Liver (tissue), 9 donors: Measurements from ENCODE around the gene PPM1J. TPM values are rescaled to one million over a fixed set of nuclear protein-coding genes. Genes with fewer than 3 reads are reported as not detected.

ENCODE experiments used
- DNase-seq: peaks from one replicate; pipeline ENCODE4 v3.0.0-alpha.2; 2017; ENCODE audit warnings: low spot score
- H3K27ac ChIP-seq, 2 donors: one replicate each; pipeline ENCODE4 v1.7.0; 2013; ENCODE audit warnings: inconsistent platforms in 2 of 2, low read length in 2 of 2, control low read depth in 1 of 2, low read depth in 1 of 2, mild to moderate bottlenecking in 1 of 2
- H3K27me3 ChIP-seq, 4 donors: one replicate each; pipeline versions ENCODE4 v1.6.1 to v1.7.0; 2013; ENCODE audit warnings: low read length in 3 of 4, inconsistent platforms in 1 of 4, mild to moderate bottlenecking in 1 of 4, moderate library complexity in 1 of 4; ENCODE audit not compliant: control insufficient read depth in 4 of 4, insufficient read depth in 4 of 4
- H3K36me3 ChIP-seq, 4 donors: one replicate each; pipeline versions ENCODE4 v1.6.1 to v1.7.0; 2013; ENCODE audit warnings: low read length in 3 of 4, mild to moderate bottlenecking in 3 of 4, low read depth in 1 of 4, moderate library complexity in 1 of 4; ENCODE audit not compliant: control insufficient read depth in 4 of 4, insufficient read depth in 3 of 4
- H3K4me1 ChIP-seq, 4 donors: one replicate each; pipeline versions ENCODE4 v1.6.1 to v1.7.0; 2013; ENCODE audit warnings: low read length in 3 of 4, mild to moderate bottlenecking in 3 of 4, moderate library complexity in 1 of 4; ENCODE audit not compliant: control insufficient read depth in 4 of 4, insufficient read depth in 4 of 4
- H3K4me3 ChIP-seq, 3 donors: one replicate each; pipeline versions ENCODE4 v1.6.1 to v1.7.0; 2013; ENCODE audit warnings: low read length in 3 of 3, control low read depth in 1 of 3, low read depth in 1 of 3, mild to moderate bottlenecking in 1 of 3
- H3K9ac ChIP-seq, 2 donors: one replicate each; pipeline ENCODE4 v1.7.0; 2013; ENCODE audit warnings: low read length in 2 of 2, mild to moderate bottlenecking in 2 of 2, moderate library complexity in 2 of 2, control low read depth in 1 of 2, low read depth in 1 of 2
- H3K9me3 ChIP-seq, 4 donors: one replicate each; pipeline versions ENCODE4 v1.6.1 to v1.7.0; 2013; ENCODE audit warnings: low read length in 3 of 4; ENCODE audit not compliant: control insufficient read depth in 4 of 4
- EGR1 ChIP-seq, 2 donors: IDR thresholded peaks; 2 replicates each; pipeline ENCODE4 v1.6.1; 2016 to 2018; ENCODE audit warnings: antibody characterized with exemption in 2 of 2, low read depth in 2 of 2
- FOXA1 ChIP-seq: IDR thresholded peaks from 2 replicates; pipeline ENCODE4 v1.6.1; 2016; ENCODE audit warnings: antibody characterized with exemption
- FOXA2 ChIP-seq: IDR thresholded peaks from 2 replicates; pipeline ENCODE4 v1.6.1; 2016; ENCODE audit warnings: antibody characterized with exemption
- GABPA ChIP-seq, 2 donors: IDR thresholded peaks in 1 of 2; conservative IDR thresholded peaks in 1 of 2; 2 replicates each; pipeline ENCODE4 v1.6.1; 2016; ENCODE audit warnings: antibody characterized with exemption in 2 of 2, mild to moderate bottlenecking in 1 of 2, moderate library complexity in 1 of 2
- HNF4A ChIP-seq, 2 donors: conservative IDR thresholded peaks; 2 replicates each; pipeline ENCODE4 v1.6.1; 2016; ENCODE audit warnings: antibody characterized with exemption in 2 of 2, mild to moderate bottlenecking in 2 of 2
- HNF4G ChIP-seq: IDR thresholded peaks from 2 replicates; pipeline ENCODE4 v1.6.1; 2016; ENCODE audit warnings: antibody characterized with exemption
- NR2F2 ChIP-seq: IDR thresholded peaks from 2 replicates; pipeline ENCODE4 v1.6.1; 2016; ENCODE audit warnings: antibody characterized with exemption
- RAD21 ChIP-seq, 2 donors: IDR thresholded peaks; 2 replicates each; pipeline ENCODE4 v1.6.1; 2016; ENCODE audit warnings: antibody characterized with exemption in 2 of 2, mild to moderate bottlenecking in 2 of 2
- RXRA ChIP-seq, 2 donors: IDR thresholded peaks; 2 replicates each; pipeline ENCODE4 v1.6.1; 2017 to 2018; ENCODE audit warnings: antibody characterized with exemption in 2 of 2, mild to moderate bottlenecking in 1 of 2
- SP1 ChIP-seq: IDR thresholded peaks from 2 replicates; pipeline ENCODE4 v1.6.1; 2018; ENCODE audit warnings: antibody characterized with exemption, mild to moderate bottlenecking
- TAF1 ChIP-seq: conservative IDR thresholded peaks from 2 replicates; pipeline ENCODE4 v1.6.1; 2016; ENCODE audit warnings: antibody characterized with exemption, mild to moderate bottlenecking
- YY1 ChIP-seq: IDR thresholded peaks from 2 replicates; pipeline ENCODE4 v1.6.1; 2016; ENCODE audit warnings: antibody characterized with exemption, mild to moderate bottlenecking
- WGBS: extraction: QIAGEN DNeasy Blood & Tissue Kit; methylation state at CpG from one replicate; pipeline ENCODE4 v1.1.7; 2013; 5-methylcytosine and 5-hydroxymethylcytosine counted together
- polyA plus RNA-seq, 2 donors: library from polyadenylated mRNA; stranded (reverse) in 1 of 2; unstranded in 1 of 2; fragments of 200-250 nt in 1 of 2; fragments of >200 nt in 1 of 2; fragmentation: Nextera tagmentation in 1 of 2; extraction: Ambion mirVana in 1 of 2; gene quantifications; one replicate each; pipeline versions ENCODE4 v1.2.1 to v1.2.3, GENCODE V29; 2013 to 2015
- total RNA-seq, 2 donors: library from RNA; depleted of rRNA; stranded (reverse); fragments of >200 nt; gene quantifications; one replicate each; pipeline ENCODE4 v1.2.3, GENCODE V29; 2014
- TF ChIP-seq, protein P1 (sequence below): IDR thresholded peaks from 2 replicates; pipeline ENCODE4 v1.6.1; 2016; ENCODE audit warnings: antibody characterized with exemption
- TF ChIP-seq, protein P2 (sequence below): IDR thresholded peaks from 2 replicates; pipeline ENCODE4 v1.6.1; 2016; ENCODE audit warnings: antibody characterized with exemption
- TF ChIP-seq, protein P3 (sequence below): fragments of 150-350 bp; IDR thresholded peaks from 2 replicates; pipeline ENCODE4 v1.5.1; 2017; ENCODE audit warnings: improper control_type of control experiment, low read depth, low read length; ENCODE audit not compliant: missing input control
- TF ChIP-seq, protein P4 (sequence below): IDR thresholded peaks from 2 replicates; pipeline ENCODE4 v1.6.1; 2016; ENCODE audit warnings: antibody characterized with exemption
- TF ChIP-seq, protein P5 (sequence below): IDR thresholded peaks from 2 replicates; pipeline ENCODE4 v1.6.1; 2016; ENCODE audit warnings: antibody characterized with exemption, mild to moderate bottlenecking
- donor health status: healthy.
- donor health status: healthy.
- donor health status: healthy.
- donor health status: healthy.
- donor health status: healthy.

PPM1J gene
- total and polyA plus RNA-seq, 4 donors: 0.08 to 0.17 TPM; not detected in 2

DNA sequence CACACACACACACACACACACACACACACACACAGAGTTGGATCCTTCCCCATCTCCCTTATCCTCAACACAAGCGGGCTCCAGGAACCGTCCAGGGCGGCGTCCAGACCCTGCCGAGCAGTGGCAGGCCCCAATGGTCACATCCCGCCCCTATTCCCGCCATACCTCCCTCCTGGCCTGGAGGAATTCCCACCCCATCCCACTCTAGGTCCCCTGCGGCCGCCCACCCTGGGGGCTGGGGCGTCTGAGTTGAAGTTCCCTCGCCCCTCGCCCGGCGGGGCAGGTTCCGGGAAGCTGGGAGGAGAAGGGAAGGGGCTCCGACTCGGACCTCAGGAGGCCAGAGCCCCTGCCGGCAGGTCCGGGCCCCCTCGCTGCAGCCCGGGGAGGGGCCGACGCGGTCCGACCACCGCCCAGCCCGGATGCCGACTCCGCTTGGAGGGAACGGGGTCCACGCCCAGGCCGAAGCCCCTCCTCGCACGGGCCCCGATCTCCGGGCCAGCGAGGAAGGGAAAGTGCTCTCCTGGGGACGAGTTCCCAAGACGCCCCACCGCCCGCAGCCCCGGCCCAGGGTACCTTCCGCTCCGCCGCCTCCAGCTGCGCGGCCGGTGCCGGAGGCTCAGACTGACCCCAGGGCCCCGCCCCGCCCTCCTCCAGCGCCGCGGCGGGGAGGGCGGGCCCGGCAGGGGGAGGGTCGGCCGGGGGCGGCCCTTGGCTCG, 8.5 kb downstream of the PPM1J start, which contains the start of gene RHOC:
RHOC (minus strand) TSS at position 623 of the 716 bp plus-strand sequence. CDS start 3,328 bp downstream, outside the sequence.
- Histone ChIP-seq H3K27me3 (no peaks in the 10 kb centered on the region), H3K36me3 (peaks cover 0 to 2% (median 0%) of the 10 kb centered on the region in 4 donors), H3K27ac (peak within 1 kb of the TSS; percentile 78), H3K4me3 (peak within 1 kb of the TSS; percentile 63 to 83 (median 69)), H3K9ac (peak within 1 kb of the TSS; percentile 56 to 59), H3K9me3 (no peaks in the 10 kb centered on the region), H3K4me1 (peaks cover 6 to 31% (median 19%) of the 10 kb centered on the region in 4 donors)
- WGBS: 1% methylated on average over 61 of the region's 61 CpGs
- TF ChIP-seq, protein P1, sequence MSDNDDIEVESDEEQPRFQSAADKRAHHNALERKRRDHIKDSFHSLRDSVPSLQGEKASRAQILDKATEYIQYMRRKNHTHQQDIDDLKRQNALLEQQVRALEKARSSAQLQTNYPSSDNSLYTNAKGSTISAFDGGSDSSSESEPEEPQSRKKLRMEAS: no peak
- no peak for TF ChIP-seq GABPA (IDR thresholded peaks at IDR 0.05 in 1 of 2, conservative IDR thresholded peaks at IDR 0.05 in 1 of 2)
- no peak for TF ChIP-seq TAF1
- TF ChIP-seq, protein P2, sequence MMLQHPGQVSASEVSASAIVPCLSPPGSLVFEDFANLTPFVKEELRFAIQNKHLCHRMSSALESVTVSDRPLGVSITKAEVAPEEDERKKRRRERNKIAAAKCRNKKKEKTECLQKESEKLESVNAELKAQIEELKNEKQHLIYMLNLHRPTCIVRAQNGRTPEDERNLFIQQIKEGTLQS: no peak
- no peak for TF ChIP-seq EGR1 (IDR thresholded peaks at IDR 0.05; ENCODE audit: low read depth in 2 of 2)
- no peak for TF ChIP-seq NR2F2
- TF ChIP-seq, protein P3, sequence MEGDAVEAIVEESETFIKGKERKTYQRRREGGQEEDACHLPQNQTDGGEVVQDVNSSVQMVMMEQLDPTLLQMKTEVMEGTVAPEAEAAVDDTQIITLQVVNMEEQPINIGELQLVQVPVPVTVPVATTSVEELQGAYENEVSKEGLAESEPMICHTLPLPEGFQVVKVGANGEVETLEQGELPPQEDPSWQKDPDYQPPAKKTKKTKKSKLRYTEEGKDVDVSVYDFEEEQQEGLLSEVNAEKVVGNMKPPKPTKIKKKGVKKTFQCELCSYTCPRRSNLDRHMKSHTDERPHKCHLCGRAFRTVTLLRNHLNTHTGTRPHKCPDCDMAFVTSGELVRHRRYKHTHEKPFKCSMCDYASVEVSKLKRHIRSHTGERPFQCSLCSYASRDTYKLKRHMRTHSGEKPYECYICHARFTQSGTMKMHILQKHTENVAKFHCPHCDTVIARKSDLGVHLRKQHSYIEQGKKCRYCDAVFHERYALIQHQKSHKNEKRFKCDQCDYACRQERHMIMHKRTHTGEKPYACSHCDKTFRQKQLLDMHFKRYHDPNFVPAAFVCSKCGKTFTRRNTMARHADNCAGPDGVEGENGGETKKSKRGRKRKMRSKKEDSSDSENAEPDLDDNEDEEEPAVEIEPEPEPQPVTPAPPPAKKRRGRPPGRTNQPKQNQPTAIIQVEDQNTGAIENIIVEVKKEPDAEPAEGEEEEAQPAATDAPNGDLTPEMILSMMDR: no peak
- TF ChIP-seq HNF4A (conservative IDR thresholded peaks at IDR 0.05): no peak
- TF ChIP-seq FOXA1: no peak
- no peak for TF ChIP-seq RAD21 (IDR thresholded peaks at IDR 0.05)
- no peak for TF ChIP-seq FOXA2
- no peak for TF ChIP-seq HNF4G
- TF ChIP-seq, protein P4, sequence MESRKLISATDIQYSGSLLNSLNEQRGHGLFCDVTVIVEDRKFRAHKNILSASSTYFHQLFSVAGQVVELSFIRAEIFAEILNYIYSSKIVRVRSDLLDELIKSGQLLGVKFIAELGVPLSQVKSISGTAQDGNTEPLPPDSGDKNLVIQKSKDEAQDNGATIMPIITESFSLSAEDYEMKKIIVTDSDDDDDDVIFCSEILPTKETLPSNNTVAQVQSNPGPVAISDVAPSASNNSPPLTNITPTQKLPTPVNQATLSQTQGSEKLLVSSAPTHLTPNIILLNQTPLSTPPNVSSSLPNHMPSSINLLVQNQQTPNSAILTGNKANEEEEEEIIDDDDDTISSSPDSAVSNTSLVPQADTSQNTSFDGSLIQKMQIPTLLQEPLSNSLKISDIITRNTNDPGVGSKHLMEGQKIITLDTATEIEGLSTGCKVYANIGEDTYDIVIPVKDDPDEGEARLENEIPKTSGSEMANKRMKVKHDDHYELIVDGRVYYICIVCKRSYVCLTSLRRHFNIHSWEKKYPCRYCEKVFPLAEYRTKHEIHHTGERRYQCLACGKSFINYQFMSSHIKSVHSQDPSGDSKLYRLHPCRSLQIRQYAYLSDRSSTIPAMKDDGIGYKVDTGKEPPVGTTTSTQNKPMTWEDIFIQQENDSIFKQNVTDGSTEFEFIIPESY: no peak
- no peak for TF ChIP-seq SP1
- DNase-seq: peak; percentile 67

DNA sequence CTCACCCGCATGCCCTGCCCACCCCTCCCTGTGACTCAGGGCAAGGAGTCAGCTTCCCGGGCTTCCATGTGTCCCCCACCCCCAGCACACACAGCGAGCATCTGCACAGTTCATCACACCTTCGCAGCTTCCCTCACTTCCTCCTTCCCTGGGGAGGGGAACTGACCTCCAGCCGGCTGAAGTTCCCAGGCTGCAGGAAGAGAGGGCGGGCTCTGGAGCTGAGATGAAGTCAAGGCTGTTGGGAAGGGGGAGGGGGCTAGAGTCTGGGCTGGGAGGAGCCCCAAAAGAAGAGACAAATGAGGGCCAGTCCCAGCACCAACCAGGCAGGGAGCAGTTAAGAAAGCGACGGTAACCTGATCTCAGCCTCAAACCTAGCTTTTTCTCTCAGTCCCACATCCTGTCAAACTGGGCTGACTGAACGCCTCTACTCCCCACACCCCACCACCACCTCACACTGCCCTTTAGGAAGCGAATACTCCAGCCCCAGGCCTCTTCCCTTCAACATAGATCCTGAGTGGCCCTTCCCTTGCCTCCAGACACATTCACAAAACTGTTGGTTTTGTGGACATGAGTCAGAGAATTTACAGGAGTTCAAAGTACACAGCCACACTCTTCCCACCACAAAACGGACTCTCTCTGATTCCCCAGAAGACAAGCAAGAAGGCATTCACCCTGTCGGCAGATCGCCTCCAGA, 10.1 kb downstream of the PPM1J start:
- peaks cover 16 to 45% (median 33%) of the 10 kb centered on the region in 4 donors for H3K4me1 ChIP-seq
- DNase-seq: peak; percentile 58
- H3K9ac ChIP-seq: peak overlapping the region; percentile 56 to 59
- H3K27me3 ChIP-seq: no peaks in the 10 kb centered on the region
- peaks cover 0 to 2% (median 0%) of the 10 kb centered on the region in 4 donors for H3K36me3 ChIP-seq
- peak overlapping the region; percentile 78 for H3K27ac ChIP-seq
- 24% methylated on average over 13 of the region's 13 CpGs for WGBS
- no peaks in the 10 kb centered on the region for H3K9me3 ChIP-seq
- peak overlapping the region; percentile 63 to 83 (median 69) for H3K4me3 ChIP-seq
- TF ChIP-seq GABPA (IDR thresholded peaks at IDR 0.05 in 1 of 2, conservative IDR thresholded peaks at IDR 0.05 in 1 of 2) (peak in 1 of 2 donors; percentile 26), TAF1 (peak; percentile 65), EGR1 (IDR thresholded peaks at IDR 0.05; ENCODE audit: low read depth in 2 of 2) (no peak), RXRA (IDR thresholded peaks at IDR 0.05) (peak; percentile 13 to 54), FOXA1 (no peak), FOXA2 (no peak), HNF4A (conservative IDR thresholded peaks at IDR 0.05) (peak; percentile 62 to 66), YY1 (peak; percentile 27), NR2F2 (peak; percentile 84)
- TF ChIP-seq, protein P2: no peak
- TF ChIP-seq, protein P4: no peak
- TF ChIP-seq, protein P1: peak; percentile 58
- TF ChIP-seq, protein P5, sequence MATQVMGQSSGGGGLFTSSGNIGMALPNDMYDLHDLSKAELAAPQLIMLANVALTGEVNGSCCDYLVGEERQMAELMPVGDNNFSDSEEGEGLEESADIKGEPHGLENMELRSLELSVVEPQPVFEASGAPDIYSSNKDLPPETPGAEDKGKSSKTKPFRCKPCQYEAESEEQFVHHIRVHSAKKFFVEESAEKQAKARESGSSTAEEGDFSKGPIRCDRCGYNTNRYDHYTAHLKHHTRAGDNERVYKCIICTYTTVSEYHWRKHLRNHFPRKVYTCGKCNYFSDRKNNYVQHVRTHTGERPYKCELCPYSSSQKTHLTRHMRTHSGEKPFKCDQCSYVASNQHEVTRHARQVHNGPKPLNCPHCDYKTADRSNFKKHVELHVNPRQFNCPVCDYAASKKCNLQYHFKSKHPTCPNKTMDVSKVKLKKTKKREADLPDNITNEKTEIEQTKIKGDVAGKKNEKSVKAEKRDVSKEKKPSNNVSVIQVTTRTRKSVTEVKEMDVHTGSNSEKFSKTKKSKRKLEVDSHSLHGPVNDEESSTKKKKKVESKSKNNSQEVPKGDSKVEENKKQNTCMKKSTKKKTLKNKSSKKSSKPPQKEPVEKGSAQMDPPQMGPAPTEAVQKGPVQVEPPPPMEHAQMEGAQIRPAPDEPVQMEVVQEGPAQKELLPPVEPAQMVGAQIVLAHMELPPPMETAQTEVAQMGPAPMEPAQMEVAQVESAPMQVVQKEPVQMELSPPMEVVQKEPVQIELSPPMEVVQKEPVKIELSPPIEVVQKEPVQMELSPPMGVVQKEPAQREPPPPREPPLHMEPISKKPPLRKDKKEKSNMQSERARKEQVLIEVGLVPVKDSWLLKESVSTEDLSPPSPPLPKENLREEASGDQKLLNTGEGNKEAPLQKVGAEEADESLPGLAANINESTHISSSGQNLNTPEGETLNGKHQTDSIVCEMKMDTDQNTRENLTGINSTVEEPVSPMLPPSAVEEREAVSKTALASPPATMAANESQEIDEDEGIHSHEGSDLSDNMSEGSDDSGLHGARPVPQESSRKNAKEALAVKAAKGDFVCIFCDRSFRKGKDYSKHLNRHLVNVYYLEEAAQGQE: no peak
